ENCODE data around the gene SHISA8.

SHISA8 gene

GRCh38 chr22:41933411-41934177, 18.7 kb upstream of the SHISA8 start:
- DNase-seq = no peak

- no peak for DNase-seq
These were observed 17.5 kb upstream of the SHISA8 start for GRCh38 chr22:41932353-41932752.

GRCh38 chr22:41931701-41932269, 16.9 kb upstream of the SHISA8 start:
- DNase-seq = no peak

- DNase-seq = peak; percentile 58
These were observed 14.5 kb upstream of the SHISA8 start for GRCh38 chr22:41929418-41929810.

GRCh38 chr22:41928593-41929417, 13.9 kb upstream of the SHISA8 start:
- DNase-seq = no peak

- DNase-seq = no peak
These were observed 12.9 kb upstream of the SHISA8 start for GRCh38 chr22:41927813-41928212.

- DNase-seq = no peak
These were observed 11.0 kb upstream of the SHISA8 start for GRCh38 chr22:41925783-41926460.

GRCh38 chr22:41923595-41924276, 8.9 kb upstream of the SHISA8 start:
- DNase-seq = no peak

GRCh38 chr22:41922940-41923594, 8.2 kb upstream of the SHISA8 start:
- DNase-seq = no peak

- DNase-seq = no peak
These were observed 7.5 kb upstream of the SHISA8 start for GRCh38 chr22:41922328-41922727.

GRCh38 chr22:41920271-41920976, 5.5 kb upstream of the SHISA8 start:
- no peak for DNase-seq

GRCh38 chr22:41919357-41920224, 4.7 kb upstream of the SHISA8 start:
- DNase-seq = no peak

- peak; percentile 24 for DNase-seq
These were observed 3.3 kb upstream of the SHISA8 start for GRCh38 chr22:41917903-41918791.

- DNase-seq = peak; percentile 81
These were observed 2.6 kb upstream of the SHISA8 start for GRCh38 chr22:41917375-41917902.

GRCh38 chr22:41916745-41917358, 2.0 kb upstream of the SHISA8 start:
- no peak for DNase-seq

GRCh38 chr22:41915786-41916493, 1.1 kb upstream of the SHISA8 start:
- no peak for DNase-seq

GRCh38 chr22:41914611-41915034, 251 bp downstream of the SHISA8 start:
- DNase-seq = no peak

All from NCI-H1092 (cell line).